Gastrocnemius medialis (tissue), 4 donors: ENCODE measurements around the gene RING1.

ENCODE experiments used
- POLR2A ChIP-seq, 2 donors: fragments of 450-650 bp; IDR thresholded peaks; one replicate each; pipeline ENCODE4 v1.6.1; 2017; ENCODE audit warnings: antibody characterized with exemption in 2 of 2, mild to moderate bottlenecking in 2 of 2, moderate library complexity in 2 of 2
- TF ChIP-seq, protein P1 (sequence below), 5 experiments: fragments of 450-650 bp in 3 of 5; fragments of 200-600 bp in 2 of 5; sonication (generic) in 2 of 5; IDR thresholded peaks in 4 of 5; conservative IDR thresholded peaks in 1 of 5; 1 replicate in 4 of 5; 2 replicates in 1 of 5; pipeline ENCODE4 v1.5.1; 2016 to 2019; ENCODE audit warnings: antibody characterized with exemption in 5 of 5, mild to moderate bottlenecking in 3 of 5, moderate library complexity in 3 of 5

DNA sequence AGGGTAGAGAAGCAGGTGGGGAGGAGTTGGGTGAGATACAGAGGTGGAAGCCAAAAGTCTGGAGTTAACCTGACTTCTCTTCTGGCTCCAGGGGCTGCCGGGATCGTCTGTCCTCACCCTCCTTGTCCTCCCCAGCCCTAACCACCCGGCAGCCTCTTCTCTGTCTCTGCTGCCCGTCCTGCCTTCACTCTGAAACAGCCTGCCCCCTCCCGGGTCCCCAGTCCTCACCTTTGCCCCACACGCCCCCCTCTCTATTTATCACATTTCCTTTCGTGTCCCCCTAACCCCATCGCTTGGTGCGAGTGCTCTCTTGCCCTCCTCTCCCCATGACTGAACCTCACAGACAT lies 5.7 kb downstream of the RING1 start:
- TF ChIP-seq, protein P1, sequence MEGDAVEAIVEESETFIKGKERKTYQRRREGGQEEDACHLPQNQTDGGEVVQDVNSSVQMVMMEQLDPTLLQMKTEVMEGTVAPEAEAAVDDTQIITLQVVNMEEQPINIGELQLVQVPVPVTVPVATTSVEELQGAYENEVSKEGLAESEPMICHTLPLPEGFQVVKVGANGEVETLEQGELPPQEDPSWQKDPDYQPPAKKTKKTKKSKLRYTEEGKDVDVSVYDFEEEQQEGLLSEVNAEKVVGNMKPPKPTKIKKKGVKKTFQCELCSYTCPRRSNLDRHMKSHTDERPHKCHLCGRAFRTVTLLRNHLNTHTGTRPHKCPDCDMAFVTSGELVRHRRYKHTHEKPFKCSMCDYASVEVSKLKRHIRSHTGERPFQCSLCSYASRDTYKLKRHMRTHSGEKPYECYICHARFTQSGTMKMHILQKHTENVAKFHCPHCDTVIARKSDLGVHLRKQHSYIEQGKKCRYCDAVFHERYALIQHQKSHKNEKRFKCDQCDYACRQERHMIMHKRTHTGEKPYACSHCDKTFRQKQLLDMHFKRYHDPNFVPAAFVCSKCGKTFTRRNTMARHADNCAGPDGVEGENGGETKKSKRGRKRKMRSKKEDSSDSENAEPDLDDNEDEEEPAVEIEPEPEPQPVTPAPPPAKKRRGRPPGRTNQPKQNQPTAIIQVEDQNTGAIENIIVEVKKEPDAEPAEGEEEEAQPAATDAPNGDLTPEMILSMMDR (IDR thresholded peaks at IDR 0.05 in 4 of 5, conservative IDR thresholded peaks at IDR 0.05 in 1 of 5): no peak
- TF ChIP-seq POLR2A (IDR thresholded peaks at IDR 0.05): no peak
